Adrenal gland (tissue), 5 donors: Measurements from ENCODE around the gene FGF9.

Experiments used
- CTCF ChIP-seq, 6 experiments: fragments of 450-650 bp in 4 of 6; fragments of 200-600 bp in 2 of 6; sonication (generic) in 1 of 6; IDR thresholded peaks; 1 replicate in 5 of 6; 2 replicates in 1 of 6; pipeline versions ENCODE4 v1.5.1 to v1.8.0; 2016 to 2021; ENCODE audit warnings: antibody characterized with exemption in 6 of 6, mild to moderate bottlenecking in 2 of 6, moderate library complexity in 1 of 6
- POLR2A ChIP-seq, 2 donors: fragments of 450-650 bp; IDR thresholded peaks; one replicate each; pipeline ENCODE4 v1.6.1; 2017; ENCODE audit warnings: antibody characterized with exemption in 2 of 2, mild to moderate bottlenecking in 2 of 2, moderate library complexity in 1 of 2
- donor health status: DM: no; HTN: no; CAD: no.

- TF ChIP-seq CTCF (IDR thresholded peaks at IDR 0.05) (no peak), POLR2A (IDR thresholded peaks at IDR 0.05) (no peak)
These were observed 46.9 kb downstream of the FGF9 start for GRCh38 chr13:21717817-21718216.
